ENCODE measurements around the gene CRACR2A.

GRCh38 chr12:3670083-3670620 lies 82.8 kb downstream of the CRACR2A start:
- TF ChIP-seq CTCF (conservative IDR thresholded peaks at IDR 0.05; ENCODE audit: low read depth, low read length) (no peak), CEBPB (IDR thresholded peaks at IDR 0.05; ENCODE audit: low read depth, low read length) (no peak), RAD21 (IDR thresholded peaks at IDR 0.05; ENCODE audit: low read length) (no peak), POLR2A (IDR thresholded peaks at IDR 0.05; ENCODE audit: low read depth, low read length) (no peak), CHD1 (IDR thresholded peaks at IDR 0.05; ENCODE audit: low read depth, low read length) (no peak), USF2 (IDR thresholded peaks at IDR 0.05; ENCODE audit: low read depth, low read length) (no peak), RFX5 (IDR thresholded peaks at IDR 0.05; ENCODE audit: low read depth, low read length) (no peak)

Data from IMR-90 (cell line).